GM06990 (cell line): ENCODE results near the gene TAMALIN.

Source experiments
- DNase-seq: peaks from one replicate; pipeline ENCODE4 v3.0.0-alpha.2; 2011; ENCODE audit not compliant: insufficient read length; ENCODE audit errors: extremely low read depth
- H3K27me3 ChIP-seq: replicated peaks from 2 replicates; pipeline ENCODE4 v1.6.0; 2011; ENCODE audit warnings: low read length; ENCODE audit not compliant: control insufficient read depth, insufficient read depth
- H3K36me3 ChIP-seq: 2 replicates; pipeline ENCODE4 v1.5.1; 2011; ENCODE audit warnings: low read length; ENCODE audit not compliant: control insufficient read depth, insufficient read depth
- H3K4me3 ChIP-seq: replicated peaks from 2 replicates; pipeline ENCODE4 v1.5.1; 2011; ENCODE audit warnings: low read depth, mild to moderate bottlenecking, control low read depth, low read length
- TF ChIP-seq, protein P1 (sequence below): IDR thresholded peaks from 2 replicates; pipeline ENCODE4 v1.5.1; 2011; ENCODE audit warnings: low read length, control low read depth, mild to moderate bottlenecking, inconsistent platforms; ENCODE audit not compliant: insufficient read depth, poor library complexity, severe bottlenecking

The TAMALIN gene

DNA sequence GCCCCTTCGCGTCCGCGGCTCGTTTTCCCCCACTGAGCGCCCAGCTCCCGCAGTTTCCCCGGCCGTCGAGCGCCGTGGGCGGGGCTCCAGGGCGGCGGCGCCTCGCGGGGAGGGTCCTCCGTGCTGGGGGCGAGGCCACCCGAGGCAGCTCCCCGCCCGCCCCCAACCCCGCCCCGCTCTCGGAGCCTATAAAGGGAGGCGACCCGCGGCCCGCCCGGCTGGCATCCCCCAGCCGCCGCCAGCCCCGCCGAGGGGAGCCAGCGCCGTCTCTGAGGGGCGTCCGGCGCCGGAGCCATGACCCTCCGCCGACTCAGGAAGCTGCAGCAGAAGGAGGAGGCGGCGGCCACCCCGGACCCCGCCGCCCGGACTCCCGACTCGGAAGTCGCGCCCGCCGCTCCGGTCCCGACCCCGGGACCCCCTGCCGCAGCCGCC lies at the start of gene TAMALIN:
Gene TAMALIN (plus strand): TSS at position 221 of the 432 bp plus-strand sequence. CDS start 74 bp downstream, at position 295.
- DNase-seq, result no peak
- H3K27me3 ChIP-seq, result peaks cover 8% of the 10 kb centered on the region
- no peaks in the 10 kb centered on the region for H3K36me3 ChIP-seq
- TF ChIP-seq, protein P1, sequence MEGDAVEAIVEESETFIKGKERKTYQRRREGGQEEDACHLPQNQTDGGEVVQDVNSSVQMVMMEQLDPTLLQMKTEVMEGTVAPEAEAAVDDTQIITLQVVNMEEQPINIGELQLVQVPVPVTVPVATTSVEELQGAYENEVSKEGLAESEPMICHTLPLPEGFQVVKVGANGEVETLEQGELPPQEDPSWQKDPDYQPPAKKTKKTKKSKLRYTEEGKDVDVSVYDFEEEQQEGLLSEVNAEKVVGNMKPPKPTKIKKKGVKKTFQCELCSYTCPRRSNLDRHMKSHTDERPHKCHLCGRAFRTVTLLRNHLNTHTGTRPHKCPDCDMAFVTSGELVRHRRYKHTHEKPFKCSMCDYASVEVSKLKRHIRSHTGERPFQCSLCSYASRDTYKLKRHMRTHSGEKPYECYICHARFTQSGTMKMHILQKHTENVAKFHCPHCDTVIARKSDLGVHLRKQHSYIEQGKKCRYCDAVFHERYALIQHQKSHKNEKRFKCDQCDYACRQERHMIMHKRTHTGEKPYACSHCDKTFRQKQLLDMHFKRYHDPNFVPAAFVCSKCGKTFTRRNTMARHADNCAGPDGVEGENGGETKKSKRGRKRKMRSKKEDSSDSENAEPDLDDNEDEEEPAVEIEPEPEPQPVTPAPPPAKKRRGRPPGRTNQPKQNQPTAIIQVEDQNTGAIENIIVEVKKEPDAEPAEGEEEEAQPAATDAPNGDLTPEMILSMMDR, result no peak
- peak within 1 kb of the TSS; percentile 30 for H3K4me3 ChIP-seq

DNA sequence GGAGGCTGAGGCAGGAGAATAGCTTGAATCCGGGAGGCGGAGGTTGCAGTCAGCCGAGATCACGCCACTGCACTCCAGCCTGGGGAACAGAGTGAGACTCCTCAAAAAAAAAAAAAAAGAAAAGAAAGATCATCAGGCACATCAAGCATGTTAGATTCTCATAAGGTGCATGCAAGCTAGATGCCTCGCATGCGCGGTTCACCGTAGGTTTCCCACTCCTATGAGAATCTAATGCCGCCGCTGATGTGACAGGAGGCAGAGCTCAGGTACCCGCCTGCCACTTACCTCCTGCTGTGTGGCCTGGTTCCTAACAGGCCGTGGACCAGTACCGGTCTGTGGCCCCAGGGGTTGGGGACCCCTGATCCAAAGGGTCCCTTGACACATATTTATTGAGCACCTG lies 48.2 kb upstream of the TAMALIN start:
- Histone ChIP-seq H3K4me3 (no peak overlapping the region), H3K27me3 (no peaks in the 10 kb centered on the region), H3K36me3 (no peaks in the 10 kb centered on the region)
- no peak for DNase-seq
- TF ChIP-seq, protein P1, result no peak

DNA sequence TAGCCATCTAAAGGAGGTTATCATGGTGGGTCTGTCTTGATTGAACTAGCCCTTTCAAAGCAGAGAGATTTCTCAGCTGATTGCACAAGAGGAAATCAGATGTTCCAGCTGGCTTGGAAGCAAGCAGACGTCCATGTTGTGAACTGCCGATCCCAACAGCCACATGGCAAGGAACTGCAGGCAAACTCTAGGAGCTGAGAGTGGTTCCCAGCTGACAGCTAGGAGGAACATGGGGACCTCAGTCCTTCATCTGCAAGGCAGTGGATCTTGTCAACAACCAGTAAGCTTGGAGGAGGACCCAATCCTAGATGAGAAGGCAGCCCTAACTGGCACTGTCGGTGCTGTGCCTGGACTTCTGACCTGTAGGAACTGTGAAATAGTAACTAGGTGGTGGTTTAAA lies 47.5 kb upstream of the TAMALIN start:
- Histone ChIP-seq H3K4me3 (no peak overlapping the region), H3K36me3 (no peaks in the 10 kb centered on the region), H3K27me3 (no peaks in the 10 kb centered on the region)
- DNase-seq, result no peak
- TF ChIP-seq, protein P1, result no peak

DNA sequence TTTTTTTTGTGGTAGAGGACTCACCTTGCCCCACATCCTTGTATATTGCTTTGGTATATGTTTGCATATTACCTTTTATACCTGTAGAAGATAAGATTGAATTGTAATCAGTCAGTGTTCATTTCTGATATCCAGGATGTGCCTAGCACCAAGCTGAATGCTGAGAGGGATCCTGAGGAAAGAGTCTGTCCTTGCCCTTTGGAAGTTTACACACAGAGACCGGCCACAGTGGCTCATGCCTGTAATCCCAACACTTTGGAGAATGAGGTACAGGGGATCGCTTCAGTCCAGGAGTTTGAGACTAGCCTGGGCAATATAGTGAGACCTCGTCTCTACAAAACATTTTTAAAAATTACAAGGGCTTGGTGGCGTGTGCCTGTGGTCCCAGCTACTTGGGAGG lies 46.8 kb upstream of the TAMALIN start:
- Histone ChIP-seq H3K36me3 (no peaks in the 10 kb centered on the region), H3K27me3 (no peaks in the 10 kb centered on the region), H3K4me3 (no peak overlapping the region)
- TF ChIP-seq, protein P1, result no peak
- DNase-seq, result no peak

DNA sequence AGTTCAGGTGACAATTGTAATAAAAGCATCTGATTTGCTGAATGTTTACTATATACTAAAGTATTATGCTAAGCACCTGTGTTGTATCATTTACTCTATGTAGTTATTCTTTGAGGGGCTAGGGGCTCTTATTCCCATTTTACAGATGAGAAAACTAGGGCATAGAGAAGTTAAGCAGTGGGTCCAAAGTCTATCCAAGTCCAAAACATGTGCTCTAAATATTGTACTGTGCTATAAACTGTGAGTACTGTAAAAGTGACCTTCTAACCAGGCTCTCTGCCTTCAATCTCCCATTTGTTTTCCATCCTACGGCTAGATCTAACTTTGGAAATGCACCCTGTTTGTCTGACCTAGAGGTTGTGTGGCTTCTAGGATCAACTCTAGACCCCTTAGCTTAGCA lies 46.3 kb upstream of the TAMALIN start:
- TF ChIP-seq, protein P1, result no peak
- no peaks in the 10 kb centered on the region for H3K36me3 ChIP-seq
- DNase-seq, result no peak
- H3K27me3 ChIP-seq, result no peaks in the 10 kb centered on the region
- no peak overlapping the region for H3K4me3 ChIP-seq

DNA sequence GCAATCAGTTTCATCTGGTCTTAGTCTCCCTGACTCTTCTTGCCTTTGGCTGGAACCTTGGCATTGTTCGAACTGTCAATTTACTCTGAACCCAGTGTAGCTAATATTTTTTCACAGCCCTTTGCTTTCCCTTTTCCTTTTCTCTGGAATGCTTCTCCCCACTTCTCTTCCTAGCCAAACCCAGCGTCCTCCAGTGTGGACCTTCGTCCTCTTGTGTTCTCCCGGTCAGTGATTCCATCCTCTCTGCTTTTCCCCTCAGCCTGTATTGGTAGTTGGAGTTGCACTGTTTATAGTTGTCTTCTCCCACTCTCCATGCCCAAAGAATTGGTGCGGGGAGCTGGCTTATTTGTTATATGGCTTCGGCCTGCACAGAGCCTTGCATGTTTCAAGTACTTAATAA lies 45.9 kb upstream of the TAMALIN start:
- no peak for DNase-seq
- no peak overlapping the region for H3K4me3 ChIP-seq
- H3K27me3 ChIP-seq, result no peaks in the 10 kb centered on the region
- H3K36me3 ChIP-seq, result no peaks in the 10 kb centered on the region
- TF ChIP-seq, protein P1, result no peak
